ENCODE measurements around the gene G6PC3.
"Not testable (repeated sequence)": the region's sequence is repeated elsewhere in the genome, so short reads cannot be mapped to it uniquely, and the experiment has no call there.

The G6PC3 gene

GRCh38 chr17:44070455-44071197 is at the start of gene G6PC3:
Gene G6PC3 (plus strand): TSS chr17:44070735. CDS start chr17:44070966, 231 bp downstream.
- H3K4me3 ChIP-seq (ENCODE audit: low read depth, low read length), result peak within 1 kb of the TSS; percentile 63
- no peak for TF ChIP-seq CTCF (IDR thresholded peaks at IDR 0.05; ENCODE audit: low read depth, low read length)

- not testable (repeated sequence) for H3K4me3 ChIP-seq (ENCODE audit: low read depth, low read length)
Measured at GRCh38 chr17:44021227-44021626, 49.3 kb upstream of the G6PC3 start.

GRCh38 chr17:44022246-44022645 is 48.3 kb upstream of the G6PC3 start:
- H3K4me3 ChIP-seq (ENCODE audit: low read depth, low read length), result no peak overlapping the region
- TF ChIP-seq CTCF (IDR thresholded peaks at IDR 0.05; ENCODE audit: low read depth, low read length), result no peak

- no peak overlapping the region for H3K4me3 ChIP-seq (ENCODE audit: low read depth, low read length)
- TF ChIP-seq CTCF (IDR thresholded peaks at IDR 0.05; ENCODE audit: low read depth, low read length), result no peak
Measured at GRCh38 chr17:44023545-44024270, 46.8 kb upstream of the G6PC3 start.

GRCh38 chr17:44024271-44024663 is 46.3 kb upstream of the G6PC3 start:
- TF ChIP-seq CTCF (IDR thresholded peaks at IDR 0.05; ENCODE audit: low read depth, low read length), result no peak
- H3K4me3 ChIP-seq (ENCODE audit: low read depth, low read length), result no peak overlapping the region

GRCh38 chr17:44024853-44025252 is 45.7 kb upstream of the G6PC3 start:
- TF ChIP-seq CTCF (IDR thresholded peaks at IDR 0.05; ENCODE audit: low read depth, low read length), result no peak
- H3K4me3 ChIP-seq (ENCODE audit: low read depth, low read length), result no peak overlapping the region

- no peak for TF ChIP-seq CTCF (IDR thresholded peaks at IDR 0.05; ENCODE audit: low read depth, low read length)
- no peak overlapping the region for H3K4me3 ChIP-seq (ENCODE audit: low read depth, low read length)
Measured at GRCh38 chr17:44029736-44030135, 40.8 kb upstream of the G6PC3 start.

All from WI38 (cell line).